ENCODE measurements around the gene MAG. TPM values are rescaled to one million over a fixed set of nuclear protein-coding genes. Genes with fewer than 3 reads are reported as not detected.

MAG gene
- total RNA-seq, 1 experiment from 2014 or later = not detected

DNA sequence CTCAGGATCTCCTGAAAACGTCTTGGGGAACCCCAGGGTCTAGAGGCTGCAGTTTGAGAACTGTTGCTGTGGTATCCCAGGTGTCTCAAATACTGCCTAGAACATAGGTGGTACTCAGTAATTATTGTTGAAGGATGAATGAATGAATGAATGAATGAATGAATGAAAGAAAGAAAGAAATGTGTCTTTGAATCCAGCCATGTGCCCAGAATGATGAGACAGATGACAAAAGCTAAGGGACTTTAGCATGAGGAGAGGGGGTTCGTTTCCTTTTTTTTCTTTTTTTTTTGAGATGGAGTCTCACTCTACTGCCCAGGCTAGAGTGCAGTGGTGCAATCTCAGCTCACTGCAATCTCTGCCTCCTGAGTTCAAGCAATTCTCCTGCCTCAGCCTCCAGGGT, 35.4 kb upstream of the MAG start:
- no CpG with 5 or more reads among the region's 2 CpGs for WGBS (ENCODE audit: extremely low coverage, insufficient read length, low lambda C conversion rate)
- H3K36me3 Mint-ChIP-seq (ENCODE audit: insufficient read depth in 1 of 3, low read depth in 3 of 3) = peaks cover 46 to 87% (median 79%) of the 10 kb centered on the region in 3 experiments
- H3K4me1 ChIP-seq (ENCODE audit: insufficient read depth, low read length) = no peaks in the 10 kb centered on the region
- H3K4me2 ChIP-seq (ENCODE audit: insufficient read depth, insufficient read length, low read length) = no peak overlapping the region
- peaks cover 9% of the 10 kb centered on the region for H3K79me1 ChIP-seq (ENCODE audit: insufficient read depth, low read depth, low read length, poor library complexity, severe bottlenecking)
- no peak overlapping the region for H2BK5ac ChIP-seq (ENCODE audit: insufficient read length, low read length)
- H2AFZ ChIP-seq (ENCODE audit: low read length) = no peak overlapping the region
- H4K8ac ChIP-seq (replicated peaks; ENCODE audit: insufficient read length, low read depth, low read length) = no peak overlapping the region
- no peak overlapping the region for H3K9ac ChIP-seq (ENCODE audit: extremely low read depth, insufficient read length, low read length)
- H4K20me1 ChIP-seq (ENCODE audit: control insufficient read depth, insufficient read depth, insufficient read length) = no peaks in the 10 kb centered on the region
- H2BK12ac ChIP-seq (ENCODE audit: insufficient read length, low read depth, low read length) = no peak overlapping the region
- peaks cover 13 to 15% of the 10 kb centered on the region in 2 experiments for H3K4me1 Mint-ChIP-seq
- no peak overlapping the region for H3K56ac ChIP-seq (ENCODE audit: insufficient read length, low read depth, low read length)
- no peaks in the 10 kb centered on the region for H3K27me3 ChIP-seq (ENCODE audit: insufficient read depth, low read length)
- H3K18ac ChIP-seq (ENCODE audit: insufficient read length, low read depth, low read length) = no peak overlapping the region
- H3K9me3 ChIP-seq (ENCODE audit: control insufficient read depth, low read depth, low read length) = no peaks in the 10 kb centered on the region
- H3K23me2 ChIP-seq (ENCODE audit: insufficient read length, low read depth, low read length, poor library complexity, severe bottlenecking) = no peaks in the 10 kb centered on the region
- no peak overlapping the region for H2AK5ac ChIP-seq (ENCODE audit: insufficient read length, low read length)
- no peak for DNase-seq
- H3K9me3 Mint-ChIP-seq = no peaks in the 10 kb centered on the region
- H3K27ac ChIP-seq (ENCODE audit: insufficient read length, low read depth, low read length) = no peak overlapping the region
- no peak overlapping the region for H2BK15ac ChIP-seq (ENCODE audit: low read depth, low read length)
- no peak overlapping the region for H4K5ac ChIP-seq (ENCODE audit: insufficient read length, low read depth, low read length)
- TF ChIP-seq, protein P1, sequence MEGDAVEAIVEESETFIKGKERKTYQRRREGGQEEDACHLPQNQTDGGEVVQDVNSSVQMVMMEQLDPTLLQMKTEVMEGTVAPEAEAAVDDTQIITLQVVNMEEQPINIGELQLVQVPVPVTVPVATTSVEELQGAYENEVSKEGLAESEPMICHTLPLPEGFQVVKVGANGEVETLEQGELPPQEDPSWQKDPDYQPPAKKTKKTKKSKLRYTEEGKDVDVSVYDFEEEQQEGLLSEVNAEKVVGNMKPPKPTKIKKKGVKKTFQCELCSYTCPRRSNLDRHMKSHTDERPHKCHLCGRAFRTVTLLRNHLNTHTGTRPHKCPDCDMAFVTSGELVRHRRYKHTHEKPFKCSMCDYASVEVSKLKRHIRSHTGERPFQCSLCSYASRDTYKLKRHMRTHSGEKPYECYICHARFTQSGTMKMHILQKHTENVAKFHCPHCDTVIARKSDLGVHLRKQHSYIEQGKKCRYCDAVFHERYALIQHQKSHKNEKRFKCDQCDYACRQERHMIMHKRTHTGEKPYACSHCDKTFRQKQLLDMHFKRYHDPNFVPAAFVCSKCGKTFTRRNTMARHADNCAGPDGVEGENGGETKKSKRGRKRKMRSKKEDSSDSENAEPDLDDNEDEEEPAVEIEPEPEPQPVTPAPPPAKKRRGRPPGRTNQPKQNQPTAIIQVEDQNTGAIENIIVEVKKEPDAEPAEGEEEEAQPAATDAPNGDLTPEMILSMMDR (conservative IDR thresholded peaks at IDR 0.05) = no peak
- H3K4ac ChIP-seq (ENCODE audit: low read depth, low read length) = no peak overlapping the region
- no peak overlapping the region for H3K23ac ChIP-seq (ENCODE audit: insufficient read length, low read depth, low read length)
- no peak overlapping the region for H3T11ph ChIP-seq (ENCODE audit: low read length)
- H4K91ac ChIP-seq (ENCODE audit: insufficient read length, low read depth, low read length) = no peak overlapping the region
- H2BK120ac ChIP-seq (ENCODE audit: low read depth, low read length, poor library complexity, severe bottlenecking) = no peak overlapping the region
- H3K27ac Mint-ChIP-seq = peak overlapping the region in 1 of 3 experiments; percentile 80; a peak in 1 of 7 replicates
- no peak overlapping the region for H3K4me3 Mint-ChIP-seq
- no peak overlapping the region for H2BK20ac ChIP-seq (ENCODE audit: low read depth, low read length, poor library complexity, severe bottlenecking)
- no peak overlapping the region for H3K14ac ChIP-seq (ENCODE audit: insufficient read depth, low read length)
- no peaks in the 10 kb centered on the region for H3K27me3 Mint-ChIP-seq (ENCODE audit: low read depth)
- H3K79me2 ChIP-seq (ENCODE audit: insufficient read depth, low read length) = peaks cover under 1% of the 10 kb centered on the region; the same call in 1 of the 2 replicates

Measured in H9 (cell line).